ENCODE data around the gene SNTB2.

Gene SNTB2

DNA sequence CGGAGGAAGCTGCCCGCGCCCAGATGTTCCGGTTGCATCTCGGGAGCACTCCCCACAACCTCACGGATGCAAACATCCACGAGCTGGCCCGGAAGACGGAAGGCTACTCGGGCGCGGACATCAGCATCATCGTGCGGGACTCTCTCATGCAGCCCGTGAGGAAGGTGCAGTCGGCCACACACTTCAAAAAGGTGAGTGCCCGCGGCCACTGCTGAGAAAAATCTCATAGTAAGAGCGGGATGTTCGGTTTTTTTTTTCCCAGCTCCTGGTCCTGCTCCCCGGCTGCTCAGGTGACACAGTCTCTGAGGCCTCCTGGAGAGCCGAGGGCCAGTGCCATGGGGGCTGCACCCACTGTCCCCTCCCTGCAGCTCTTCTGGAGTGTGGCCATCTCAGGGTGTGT lies 134.1 kb downstream of the SNTB2 start:
- DNase-seq: no peak

DNA sequence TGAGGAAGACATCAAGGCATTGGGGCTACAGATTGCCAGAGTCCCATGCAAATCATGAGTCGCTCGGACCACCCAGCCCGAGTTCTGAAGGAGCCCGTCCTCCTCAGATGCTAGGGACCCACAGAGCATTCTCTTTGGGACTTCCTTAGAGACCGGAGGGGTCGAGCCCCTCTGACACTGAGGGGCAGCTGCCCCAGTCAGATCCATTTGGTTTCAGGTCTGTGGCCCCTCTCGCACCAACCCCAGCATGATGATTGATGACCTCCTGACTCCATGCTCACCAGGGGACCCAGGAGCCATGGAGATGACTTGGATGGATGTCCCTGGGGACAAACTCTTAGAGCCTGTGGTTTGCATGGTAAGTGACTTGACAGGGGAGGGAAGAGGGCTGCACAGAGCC lies 135.4 kb downstream of the SNTB2 start:
- no peak for DNase-seq

DNA sequence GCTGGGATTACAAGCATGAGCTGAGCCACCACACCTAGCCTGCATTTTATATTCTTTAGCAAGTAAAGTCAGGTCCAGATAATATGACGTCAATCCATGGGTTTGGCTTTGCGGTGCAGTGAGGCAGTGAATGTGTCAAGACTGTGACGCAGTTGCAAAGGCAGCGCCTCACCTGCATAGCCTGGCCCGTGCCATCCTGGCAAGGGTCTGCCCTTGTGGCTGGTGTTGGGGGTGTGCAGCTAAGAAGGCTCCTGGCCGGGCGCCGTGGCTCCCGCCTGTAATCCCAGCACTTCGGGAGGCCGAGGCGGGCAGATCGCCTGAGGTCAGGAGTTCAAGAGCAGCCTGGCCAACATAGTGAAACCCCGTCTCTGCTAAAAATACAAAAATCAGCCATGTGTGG lies 136.5 kb downstream of the SNTB2 start:
- DNase-seq: no peak

DNA sequence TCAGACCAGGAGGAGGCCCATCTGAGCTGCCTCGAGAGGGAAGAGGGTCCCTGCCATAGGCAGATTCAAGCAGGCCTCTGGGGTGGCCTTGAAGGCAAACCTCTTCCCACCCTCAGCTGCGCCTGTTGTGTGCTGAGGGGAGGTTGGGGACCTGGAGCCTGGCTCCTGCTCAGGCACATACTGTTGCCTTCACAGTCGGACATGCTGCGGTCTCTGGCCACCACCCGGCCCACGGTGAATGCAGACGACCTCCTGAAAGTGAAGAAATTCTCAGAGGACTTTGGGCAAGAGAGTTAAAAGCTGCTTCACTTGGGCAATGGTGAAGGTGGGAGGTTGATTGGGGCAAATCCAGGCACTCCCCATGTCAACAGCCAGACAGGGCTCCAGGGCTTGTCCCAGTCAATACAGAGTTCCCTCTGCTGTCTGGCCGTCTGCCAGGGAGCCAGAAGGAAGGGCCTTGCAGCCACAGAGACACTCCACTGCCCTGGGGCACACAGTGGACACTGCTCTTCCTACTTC lies 137.1 kb downstream of the SNTB2 start:
- no peak for DNase-seq

DNA sequence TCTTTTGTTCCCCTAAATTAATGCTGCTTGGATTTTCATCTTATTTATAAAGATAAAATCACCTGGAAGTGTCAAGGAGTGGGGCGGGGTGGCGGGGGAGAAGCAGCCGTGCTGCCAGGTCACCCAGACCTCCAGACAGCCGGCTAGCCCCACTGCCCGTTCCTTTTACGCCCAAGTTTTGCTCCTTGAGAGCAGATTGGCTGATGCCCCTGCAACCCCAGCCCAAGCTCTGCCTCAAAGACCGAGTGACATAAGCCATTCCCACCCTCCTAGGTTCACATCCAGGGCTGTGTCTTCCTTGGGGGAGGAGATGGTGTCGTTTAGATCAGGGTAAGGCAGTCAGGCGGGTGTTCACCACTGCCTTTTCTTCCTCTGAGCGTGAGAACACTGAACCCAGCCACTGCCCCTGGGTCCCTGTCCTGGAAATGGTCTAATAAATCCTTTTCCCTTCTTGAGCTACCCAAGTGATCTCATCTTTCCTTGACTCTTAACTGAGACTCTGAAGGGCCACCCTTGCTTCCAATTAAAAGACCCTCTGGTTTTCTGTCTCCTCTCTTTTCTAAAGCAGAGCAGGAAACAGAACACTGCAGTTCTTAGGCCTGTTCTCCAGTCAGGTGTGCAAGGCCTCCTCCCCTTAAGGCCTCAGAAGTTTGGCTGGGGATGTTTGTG lies 137.8 kb downstream of the SNTB2 start:
- no peak for DNase-seq

DNA sequence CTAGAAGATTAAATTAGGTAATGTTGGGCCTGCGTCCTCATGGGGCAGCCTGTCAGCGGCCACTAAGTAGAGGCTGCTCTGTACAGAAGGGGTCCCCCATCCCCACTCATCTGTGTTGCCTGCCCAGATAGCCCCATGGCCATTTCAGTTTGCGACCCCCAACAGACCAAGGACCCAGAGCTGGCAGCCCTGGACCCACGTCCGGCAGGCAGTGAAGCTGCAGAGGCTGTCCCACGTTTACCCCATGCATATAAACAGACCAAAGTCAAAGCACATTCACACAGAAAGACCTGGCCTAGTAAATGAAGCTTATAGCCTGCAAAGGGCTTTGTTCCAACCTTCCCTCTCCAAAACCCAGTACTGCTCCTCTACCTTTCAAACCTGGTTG lies 138.8 kb downstream of the SNTB2 start:
- DNase-seq: no peak

DNA sequence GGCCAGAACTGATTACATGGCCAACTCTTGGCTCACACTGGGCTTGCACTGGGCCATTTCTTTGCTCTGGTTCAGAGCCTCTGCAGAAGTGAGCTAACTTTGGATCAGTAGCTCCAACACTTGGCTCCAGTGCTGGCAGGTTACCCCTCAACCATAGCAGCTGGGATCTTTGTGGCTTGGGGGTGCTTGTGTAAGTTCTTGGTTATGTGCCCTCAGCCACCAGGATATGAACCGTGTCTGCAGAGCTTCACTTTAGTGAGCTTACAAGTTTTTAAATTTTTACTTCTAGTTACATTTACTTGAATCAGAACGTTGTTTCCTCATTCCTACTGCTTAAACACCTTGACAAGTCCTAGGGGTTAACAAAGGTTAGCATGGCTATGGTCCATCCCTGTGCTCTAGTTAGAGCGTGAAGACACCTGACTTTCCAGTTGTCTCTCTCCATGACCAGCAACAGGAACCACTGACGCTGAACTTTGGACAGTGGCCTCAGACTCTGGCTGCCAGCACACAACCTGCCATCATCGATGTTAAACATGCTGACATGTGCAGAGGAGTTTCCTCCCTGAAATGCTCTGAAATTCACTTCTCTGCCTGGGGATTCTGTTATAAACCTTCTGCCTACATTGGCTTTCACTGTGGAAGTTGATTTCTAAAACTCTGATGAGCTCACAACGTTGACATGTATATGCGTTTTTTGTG lies 139.4 kb downstream of the SNTB2 start:
- DNase-seq: no peak

DNA sequence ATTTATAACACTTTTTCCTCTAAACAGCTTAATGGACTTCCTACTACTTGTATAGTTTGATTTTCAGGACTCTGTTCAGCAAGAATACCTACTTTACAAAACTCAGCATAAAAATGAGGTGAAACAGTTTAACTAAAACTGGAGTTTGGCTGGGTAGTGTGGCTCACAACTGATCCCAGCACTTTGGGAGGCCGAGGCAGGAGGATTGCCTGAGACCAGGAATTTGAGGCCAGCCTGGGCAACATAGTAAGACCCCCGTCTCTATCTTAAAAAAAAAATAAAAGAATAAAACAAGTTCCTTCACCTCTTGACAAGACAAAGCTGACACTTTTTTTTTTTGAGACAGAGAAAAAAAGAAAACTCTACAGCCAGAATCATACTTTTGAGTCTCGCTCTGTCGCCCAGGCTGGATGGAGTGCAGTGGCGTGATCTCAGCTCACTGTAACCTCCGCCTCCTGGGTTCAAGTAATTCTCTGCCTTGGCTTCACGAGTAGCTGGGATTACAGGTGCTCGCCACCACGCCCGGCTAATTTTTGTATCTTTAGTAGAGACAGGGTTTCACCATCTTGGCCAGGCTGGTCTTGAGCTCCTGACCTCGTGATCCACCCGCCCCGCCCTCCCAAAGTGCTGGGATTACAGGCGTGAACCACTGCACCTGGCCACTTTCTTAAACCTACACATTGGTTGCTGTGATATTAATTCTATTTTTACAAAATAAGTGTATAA lies 140.8 kb downstream of the SNTB2 start:
- DNase-seq: no peak

DNA sequence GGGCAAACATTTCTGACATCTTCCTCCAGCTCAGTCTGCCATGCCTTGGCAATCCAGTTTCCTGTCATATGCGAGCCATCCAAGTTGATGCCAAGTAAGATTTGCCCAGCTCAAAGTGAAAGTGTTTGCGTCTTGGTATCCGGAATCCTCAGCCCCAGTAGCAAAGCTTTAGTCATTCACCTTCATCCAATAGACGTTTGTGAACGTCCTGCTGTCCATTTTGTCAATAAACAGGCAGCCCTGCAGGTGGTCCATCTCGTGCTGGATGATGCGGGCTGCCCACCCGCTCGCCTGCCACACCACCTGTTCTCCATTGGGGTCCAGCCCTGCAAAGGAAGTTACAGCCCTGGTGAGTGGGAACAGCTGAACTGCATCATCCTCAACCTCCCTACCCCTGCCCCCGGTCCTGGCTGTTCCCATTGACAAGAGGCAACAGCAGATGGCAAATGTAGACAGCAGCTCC lies 141.9 kb downstream of the SNTB2 start:
- no peak for DNase-seq

DNA sequence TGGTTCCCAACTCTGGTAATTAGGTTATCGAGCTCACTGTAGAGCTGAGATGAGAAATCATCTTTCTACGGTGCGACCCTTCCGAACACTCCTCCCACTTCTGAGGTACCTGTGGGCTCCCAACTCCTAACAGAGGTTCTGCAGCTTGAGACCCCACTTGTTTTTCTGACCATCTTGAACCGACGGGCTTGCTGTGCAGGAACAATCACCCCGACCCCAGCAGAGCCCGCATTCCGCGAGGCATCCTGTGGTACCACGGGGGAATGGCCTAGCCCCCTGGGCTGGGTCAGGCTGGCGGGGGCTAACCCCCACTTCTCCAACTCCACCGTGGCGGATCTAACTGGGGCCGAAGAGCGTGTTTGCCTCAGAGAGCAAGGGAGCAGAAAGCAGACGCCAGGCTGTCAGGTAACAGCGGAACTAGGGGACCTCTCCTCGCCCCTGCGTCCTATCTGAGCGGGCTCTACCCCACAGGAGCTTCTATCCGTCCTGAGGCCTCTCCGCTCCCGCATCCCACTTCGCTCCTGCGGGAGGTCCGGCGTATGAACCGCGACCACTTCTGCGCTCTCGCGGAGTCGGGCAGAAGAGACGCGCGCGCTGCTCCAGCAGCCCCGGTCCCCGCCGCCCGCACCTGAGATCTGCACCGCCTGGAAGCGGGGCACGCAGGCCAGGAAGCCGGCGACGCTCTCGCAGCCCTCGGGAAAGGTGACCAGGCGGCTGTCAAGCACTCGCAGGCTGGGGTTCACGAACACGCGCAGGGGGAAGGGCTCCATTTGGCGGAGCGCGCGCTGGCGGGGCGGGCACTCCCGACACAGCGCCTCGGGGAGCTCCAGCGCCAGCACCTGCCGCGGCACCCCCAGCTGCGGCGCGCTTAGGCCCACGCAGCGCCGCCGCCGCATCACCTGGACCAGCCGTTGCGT lies 142.7 kb downstream of the SNTB2 start:
- no peak for DNase-seq

DNA sequence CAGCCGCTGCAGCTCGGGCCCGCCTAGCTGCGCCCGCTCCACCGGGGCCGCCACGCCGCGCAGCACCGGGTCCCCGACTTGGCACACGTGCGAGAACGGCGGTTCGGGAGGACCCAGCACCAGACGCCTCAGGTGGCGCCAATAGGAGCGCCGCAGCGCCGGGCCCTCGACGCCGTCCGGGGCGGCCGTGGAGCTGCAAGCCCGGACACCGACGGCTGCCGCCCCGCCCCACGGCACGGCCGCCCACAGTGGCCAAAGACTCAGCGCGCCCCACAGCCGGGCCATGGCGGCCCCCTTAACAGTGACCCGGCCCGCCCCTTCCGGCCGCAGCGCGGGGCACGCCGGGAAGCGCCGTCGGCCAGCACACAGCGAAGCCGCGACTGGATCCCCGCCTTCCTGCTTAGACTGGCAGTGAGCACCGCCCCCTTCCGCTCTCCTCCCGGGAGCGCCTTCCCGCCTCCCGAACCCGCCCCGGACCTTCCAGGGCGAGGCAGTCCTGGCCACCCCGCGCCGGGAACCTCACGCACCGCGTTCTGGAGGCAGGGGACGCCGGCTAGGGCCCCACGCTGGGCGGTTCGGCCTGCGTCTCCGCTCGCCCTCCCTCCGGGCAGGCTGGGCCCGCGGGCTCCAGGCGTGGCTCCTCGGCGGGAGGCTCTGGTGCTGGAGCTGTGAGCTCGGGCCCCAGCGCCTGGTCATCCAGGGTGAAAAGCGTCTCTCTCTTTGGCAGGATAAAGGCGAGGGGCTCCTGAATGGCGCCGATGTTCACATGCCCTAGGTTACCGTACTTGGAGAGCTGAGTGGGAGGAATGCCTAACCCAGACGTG lies 143.5 kb downstream of the SNTB2 start, which contains the start of gene PDF:
Gene PDF (minus strand): TSS at position 303 of the 824 bp plus-strand sequence. CDS start 18 bp downstream, at position 285.
- peak; percentile 88 for DNase-seq

DNA sequence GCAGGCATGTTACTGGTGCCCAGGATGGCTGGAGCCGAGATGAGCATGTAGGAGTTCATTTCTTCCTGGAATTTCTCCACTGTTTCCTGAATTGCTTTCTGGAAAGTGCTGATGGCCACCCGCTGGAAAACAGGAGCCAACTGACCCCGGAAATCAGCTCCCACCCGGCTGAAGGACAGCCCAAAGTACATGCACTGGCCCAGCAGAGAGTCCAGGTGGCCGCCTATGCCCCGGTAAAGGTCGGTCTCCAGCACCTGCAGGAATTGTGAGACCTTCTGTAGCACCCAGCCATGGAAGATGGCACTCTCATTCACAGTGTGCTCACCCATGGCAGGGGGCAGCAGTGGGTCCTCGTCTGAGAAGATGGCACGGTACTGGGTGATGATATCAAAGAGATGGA lies 147.7 kb downstream of the SNTB2 start:
- no peak for DNase-seq

DNA sequence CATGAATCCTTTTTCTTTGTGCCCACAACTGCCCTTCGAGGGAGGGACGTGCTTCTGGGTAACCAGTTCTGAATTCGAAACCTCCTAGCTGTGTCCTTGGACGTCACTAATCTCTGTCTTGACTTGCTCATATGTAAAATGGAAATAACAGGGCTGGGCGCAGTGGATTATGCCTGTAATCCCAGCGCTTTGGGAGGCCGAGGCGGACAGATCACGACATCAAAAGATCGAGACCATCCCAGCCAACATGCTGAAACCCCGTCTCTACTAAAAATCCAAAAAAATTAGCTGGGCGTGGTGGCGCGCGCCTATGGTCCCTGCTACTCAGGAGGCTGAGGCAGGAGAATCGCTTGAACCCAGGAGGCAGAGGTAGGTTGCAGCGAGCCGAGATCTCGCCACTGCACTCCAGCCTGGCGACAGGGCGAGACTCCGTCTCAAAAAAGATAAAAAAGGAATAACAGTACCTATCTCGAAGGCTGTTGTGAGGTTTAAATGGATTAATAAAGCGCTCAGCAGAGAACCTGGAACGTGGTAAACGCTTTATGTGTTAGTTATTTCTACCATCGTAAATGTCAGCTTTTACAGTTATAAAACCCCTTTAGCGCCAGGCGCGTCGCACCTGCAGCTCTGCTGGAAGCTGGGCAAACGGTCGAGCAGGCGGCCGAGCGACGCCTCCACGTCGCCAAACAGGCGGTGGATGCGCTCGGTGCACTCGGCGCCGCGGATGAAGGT lies 151.8 kb downstream of the SNTB2 start:
- no peak for DNase-seq

DNA sequence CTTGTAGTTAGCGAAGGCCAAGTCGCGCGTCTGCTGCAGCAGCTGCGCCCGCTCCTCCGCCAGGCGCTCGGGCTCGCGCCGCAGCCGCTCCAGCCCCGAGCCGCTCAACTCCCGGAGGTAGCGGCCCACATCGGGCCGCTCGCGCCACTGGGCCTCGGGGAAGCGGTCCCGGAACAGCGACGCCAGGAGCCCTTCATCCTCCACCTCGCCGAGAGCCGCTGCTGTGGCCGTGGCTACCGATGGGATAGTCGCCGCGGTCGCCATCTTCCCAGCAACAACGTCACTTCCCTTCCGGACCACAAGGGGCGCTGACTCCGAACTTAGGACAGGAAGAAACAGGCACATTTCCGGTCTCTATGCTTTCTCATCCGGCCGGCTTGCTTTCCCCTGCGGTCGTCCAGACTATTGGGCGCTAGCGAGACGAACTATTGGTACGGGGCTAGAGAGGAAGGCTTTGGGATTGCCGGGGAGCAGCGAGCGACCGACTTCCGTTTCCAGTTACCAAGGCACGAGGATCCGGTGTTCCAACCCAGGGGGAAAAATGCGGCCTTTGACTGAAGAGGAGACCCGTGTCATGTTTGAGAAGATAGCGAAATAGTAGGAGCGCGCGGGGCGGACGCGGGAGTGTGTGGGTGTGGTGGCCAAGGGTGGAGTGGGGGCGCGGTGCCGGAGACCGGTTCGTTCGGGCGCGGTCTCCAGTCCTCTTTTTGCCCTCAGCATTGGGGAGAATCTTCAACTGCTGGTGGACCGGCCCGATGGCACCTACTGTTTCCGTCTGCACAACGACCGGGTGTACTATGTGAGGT lies 152.5 kb downstream of the SNTB2 start, which contains the start of the genes COG8 and NIP7:
Gene COG8 (minus strand): TSS at position 276 of the 806 bp plus-strand sequence. CDS start 12 bp downstream, at position 264.
Gene NIP7 (plus strand): TSS at position 484 of the 806 bp plus-strand sequence. CDS start 58 bp downstream, at position 542.
- DNase-seq: peak; percentile 98

DNA sequence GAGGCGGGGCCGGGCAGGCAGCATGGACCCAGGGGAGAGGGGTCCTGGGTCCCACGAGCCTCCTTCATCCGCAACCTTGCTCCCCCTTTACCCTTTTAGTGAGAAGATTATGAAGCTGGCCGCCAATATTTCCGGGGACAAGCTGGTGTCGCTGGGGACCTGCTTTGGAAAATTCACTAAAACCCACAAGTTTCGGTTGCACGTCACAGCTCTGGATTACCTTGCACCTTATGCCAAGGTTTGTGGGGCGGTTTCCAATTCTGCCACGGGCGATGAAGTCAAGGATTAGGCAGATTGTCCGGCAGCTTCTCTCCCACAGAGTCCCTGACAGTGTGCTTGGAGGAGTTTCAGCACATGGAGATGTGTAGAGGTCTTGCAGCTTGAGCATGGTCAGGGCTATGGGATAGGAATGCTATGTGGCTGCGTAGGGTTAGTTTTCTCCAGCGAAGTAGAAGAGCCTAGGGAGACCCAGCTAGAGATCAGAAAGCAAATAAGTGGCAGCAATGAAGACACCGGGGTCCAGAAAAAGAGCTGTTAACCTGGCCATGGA lies 153.2 kb downstream of the SNTB2 start:
- DNase-seq: no peak

DNA sequence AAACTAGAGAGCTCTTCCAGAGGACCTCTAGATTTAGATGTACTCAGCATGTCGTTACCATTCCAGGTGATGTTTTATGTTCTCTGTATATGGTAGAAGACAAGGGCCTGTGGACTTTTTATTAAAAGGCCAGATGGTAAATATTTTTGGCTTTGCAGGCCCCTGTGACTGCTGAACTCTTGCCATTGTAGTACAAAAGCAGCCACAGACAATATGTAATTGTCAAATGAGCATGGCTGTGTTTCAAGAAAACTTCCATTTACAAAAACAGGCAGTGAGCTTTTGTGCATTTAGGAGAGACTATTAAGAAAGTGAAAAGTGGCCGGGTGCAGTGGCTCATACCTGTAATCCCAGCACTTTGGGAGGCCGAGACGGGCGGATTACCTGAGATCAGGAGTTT lies 157.2 kb downstream of the SNTB2 start:
- no peak for DNase-seq

DNA sequence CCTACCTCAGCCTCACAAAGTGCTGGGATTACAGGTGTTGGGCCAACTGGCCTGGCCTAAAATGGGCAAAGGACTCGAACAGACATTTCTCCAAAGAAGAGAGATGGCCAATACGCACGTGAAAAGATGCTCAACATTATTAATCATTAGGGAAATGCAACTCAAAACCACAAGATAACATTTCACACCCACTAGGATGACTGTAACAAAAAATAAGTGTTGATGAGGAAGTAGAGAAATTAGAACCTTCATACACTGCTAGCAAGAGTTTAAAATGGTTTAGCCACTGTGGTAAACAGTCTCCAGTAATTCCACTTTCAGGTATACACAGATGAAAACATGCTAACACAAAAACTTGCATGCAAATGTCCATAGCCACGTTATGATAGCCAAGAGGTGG lies 159.0 kb downstream of the SNTB2 start:
- no peak for DNase-seq

DNA sequence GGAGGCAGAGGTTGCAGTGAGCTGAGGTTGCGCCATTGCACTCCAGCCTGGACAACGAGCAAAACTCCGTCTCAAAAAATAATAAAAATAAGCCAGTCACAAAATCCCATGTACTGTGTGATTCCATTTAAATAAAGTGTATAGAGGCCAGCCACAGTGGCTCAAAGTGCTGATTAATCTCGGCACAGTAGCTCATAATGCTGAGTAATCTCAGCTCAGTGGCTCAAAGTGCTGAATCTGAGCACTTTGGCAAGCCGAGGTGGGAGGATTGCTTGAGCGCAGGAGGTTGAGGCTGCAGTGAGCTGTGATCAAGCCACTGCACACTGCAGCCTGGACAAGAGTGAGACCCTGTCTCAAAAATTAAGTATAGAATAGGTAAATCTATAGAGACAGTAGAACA lies 159.7 kb downstream of the SNTB2 start:
- no peak for DNase-seq

DNA sequence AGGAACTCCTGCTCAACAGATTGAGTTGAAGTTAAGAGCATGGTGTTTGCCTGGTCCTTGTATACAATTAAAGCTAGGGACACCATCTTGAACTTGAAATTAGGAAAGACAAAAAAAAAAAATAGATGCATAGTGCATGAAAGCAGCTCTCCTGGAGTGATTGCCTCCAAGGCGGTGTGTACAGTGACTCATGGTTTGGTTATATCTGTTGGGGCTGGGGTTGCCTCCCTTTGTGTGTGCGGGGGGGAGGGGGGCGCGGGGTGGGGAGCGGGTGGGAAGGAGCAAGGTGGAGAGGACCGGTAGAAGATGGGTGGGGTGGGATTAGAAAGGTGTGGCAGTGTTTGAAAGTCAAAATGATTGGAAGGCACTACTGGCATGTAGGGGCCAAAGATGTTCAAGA lies 161.3 kb downstream of the SNTB2 start:
- DNase-seq: no peak
